Stimulated activated naive CD8-positive, alpha-beta T cell treated with anti-CD3 and anti-CD28 coated beads, Interleukin-15, Interleukin-2, amounts not matched to agents 100 ng/mL and 50 ng/mL, for 24 hours (primary cell): ENCODE results near the gene GFI1.
A peak's percentile ranks its signal among the peaks of the same experiment; 100 is the strongest.
"Not testable (repeated sequence)": the region's sequence is repeated elsewhere in the genome, so short reads cannot be mapped to it uniquely, and the experiment has no call there.

Source experiments
- H3K27ac Mint-ChIP-seq: one replicate; pipeline ENCODE4 v1.8.0; 2021; ENCODE audit warnings: mild to moderate bottlenecking, mixed read lengths
- H3K27me3 Mint-ChIP-seq: one replicate; pipeline ENCODE4 v1.8.0; 2021; ENCODE audit warnings: mixed read lengths
- H3K36me3 Mint-ChIP-seq: one replicate; pipeline ENCODE4 v1.8.0; 2021; ENCODE audit warnings: low read depth, mixed read lengths
- H3K4me1 Mint-ChIP-seq: one replicate; pipeline ENCODE4 v1.8.0; 2021; ENCODE audit warnings: low read depth, mixed read lengths
- H3K4me3 Mint-ChIP-seq: one replicate; pipeline ENCODE4 v1.8.0; 2021; ENCODE audit warnings: mild to moderate bottlenecking, mixed read lengths
- H3K9me3 Mint-ChIP-seq: one replicate; pipeline ENCODE4 v1.8.0; 2021; ENCODE audit warnings: mixed read lengths

The GFI1 gene

GRCh38 chr1:92486251-92487077, at the start of gene GFI1:
Gene GFI1 (minus strand): TSS chr1:92486925. CDS start chr1:92483487, 3,438 bp downstream.
- Mint-ChIP-seq H3K4me3 (peak within 1 kb of the TSS; percentile 96), H3K4me1 (peaks cover 40% of the 10 kb centered on the region), H3K27me3 (no peaks in the 10 kb centered on the region), H3K36me3 (peaks cover 34% of the 10 kb centered on the region), H3K27ac (peak within 1 kb of the TSS; percentile 95), H3K9me3 (no peaks in the 10 kb centered on the region)

- not testable (repeated sequence) for H3K9me3 Mint-ChIP-seq, H3K27me3 Mint-ChIP-seq
- Mint-ChIP-seq H3K36me3 (peaks cover 72% of the 10 kb centered on the region), H3K4me1 (peaks cover 64% of the 10 kb centered on the region), H3K27ac (peak overlapping the region; percentile 93), H3K4me3 (peak overlapping the region; percentile 68)
Observed at GRCh38 chr1:92532371-92532770, 45.6 kb upstream of the GFI1 start.

GRCh38 chr1:92531939-92532338, 45.2 kb upstream of the GFI1 start:
- Mint-ChIP-seq H3K4me3 (peak overlapping the region; percentile 68), H3K36me3 (peaks cover 73% of the 10 kb centered on the region), H3K27ac (peak overlapping the region; percentile 93), H3K4me1 (peaks cover 62% of the 10 kb centered on the region)
- not testable (repeated sequence) for H3K27me3 Mint-ChIP-seq, H3K9me3 Mint-ChIP-seq

GRCh38 chr1:92527670-92528069, 40.9 kb upstream of the GFI1 start:
- Mint-ChIP-seq H3K4me1 (peaks cover 19% of the 10 kb centered on the region), H3K36me3 (peaks cover 70% of the 10 kb centered on the region), H3K27ac (no peak overlapping the region), H3K9me3 (no peaks in the 10 kb centered on the region), H3K4me3 (no peak overlapping the region), H3K27me3 (no peaks in the 10 kb centered on the region)

GRCh38 chr1:92524944-92525590, 38.3 kb upstream of the GFI1 start:
- H3K27me3 Mint-ChIP-seq, H3K4me3 Mint-ChIP-seq, H3K4me1 Mint-ChIP-seq, H3K9me3 Mint-ChIP-seq, H3K27ac Mint-ChIP-seq: not testable (repeated sequence)
- peaks cover 60% of the 10 kb centered on the region for H3K36me3 Mint-ChIP-seq

GRCh38 chr1:92519043-92519442, 32.3 kb upstream of the GFI1 start:
- Mint-ChIP-seq H3K27me3 (no peaks in the 10 kb centered on the region), H3K9me3 (no peaks in the 10 kb centered on the region), H3K4me3 (no peak overlapping the region), H3K4me1 (peaks cover 28% of the 10 kb centered on the region), H3K27ac (no peak overlapping the region), H3K36me3 (peaks cover 65% of the 10 kb centered on the region)

- Mint-ChIP-seq H3K36me3 (peaks cover 72% of the 10 kb centered on the region), H3K27me3 (no peaks in the 10 kb centered on the region), H3K9me3 (no peaks in the 10 kb centered on the region), H3K4me1 (peaks cover 32% of the 10 kb centered on the region), H3K4me3 (no peak overlapping the region), H3K27ac (no peak overlapping the region)
Observed at GRCh38 chr1:92516574-92516973, 29.8 kb upstream of the GFI1 start.

GRCh38 chr1:92515796-92516201, 29.1 kb upstream of the GFI1 start:
- H3K4me3 Mint-ChIP-seq, result no peak overlapping the region
- no peaks in the 10 kb centered on the region for H3K27me3 Mint-ChIP-seq
- peaks cover 32% of the 10 kb centered on the region for H3K4me1 Mint-ChIP-seq
- H3K27ac Mint-ChIP-seq, result peak overlapping the region; percentile 82
- H3K9me3 Mint-ChIP-seq, result no peaks in the 10 kb centered on the region
- peaks cover 74% of the 10 kb centered on the region for H3K36me3 Mint-ChIP-seq

- H3K27ac Mint-ChIP-seq, result no peak overlapping the region
- no peak overlapping the region for H3K4me3 Mint-ChIP-seq
Observed at GRCh38 chr1:92511541-92511940, 24.8 kb upstream of the GFI1 start.

GRCh38 chr1:92509619-92510018, 22.9 kb upstream of the GFI1 start:
- peaks cover 34% of the 10 kb centered on the region for H3K36me3 Mint-ChIP-seq
- no peak overlapping the region for H3K27ac Mint-ChIP-seq
- H3K4me3 Mint-ChIP-seq, result no peak overlapping the region

More at GRCh38 chr1:92511541-92511940, 24.8 kb upstream of the GFI1 start:
- Mint-ChIP-seq H3K4me1 (peaks cover 27% of the 10 kb centered on the region), H3K9me3 (no peaks in the 10 kb centered on the region), H3K27me3 (no peaks in the 10 kb centered on the region), H3K36me3 (peaks cover 51% of the 10 kb centered on the region)

GRCh38 chr1:92505015-92505692, 18.4 kb upstream of the GFI1 start:
- Mint-ChIP-seq H3K27ac (peak overlapping the region; percentile 53), H3K4me1 (peaks cover 51% of the 10 kb centered on the region), H3K9me3 (no peaks in the 10 kb centered on the region), H3K36me3 (peaks cover 13% of the 10 kb centered on the region), H3K27me3 (no peaks in the 10 kb centered on the region), H3K4me3 (no peak overlapping the region)

More at GRCh38 chr1:92509619-92510018, 22.9 kb upstream of the GFI1 start:
- H3K4me1 Mint-ChIP-seq, result peaks cover 16% of the 10 kb centered on the region
- no peaks in the 10 kb centered on the region for H3K9me3 Mint-ChIP-seq
- no peaks in the 10 kb centered on the region for H3K27me3 Mint-ChIP-seq

GRCh38 chr1:92504291-92505014, 17.7 kb upstream of the GFI1 start:
- Mint-ChIP-seq H3K4me1 (peaks cover 51% of the 10 kb centered on the region), H3K4me3 (no peak overlapping the region), H3K27ac (peak overlapping the region; percentile 53), H3K9me3 (no peaks in the 10 kb centered on the region), H3K36me3 (peaks cover 9% of the 10 kb centered on the region), H3K27me3 (no peaks in the 10 kb centered on the region)

- Mint-ChIP-seq H3K27ac (peak overlapping the region; percentile 41), H3K4me1 (peaks cover 51% of the 10 kb centered on the region), H3K36me3 (peaks cover 4% of the 10 kb centered on the region), H3K9me3 (no peaks in the 10 kb centered on the region), H3K4me3 (no peak overlapping the region), H3K27me3 (no peaks in the 10 kb centered on the region)
Observed at GRCh38 chr1:92503926-92504285, 17.2 kb upstream of the GFI1 start.

GRCh38 chr1:92503043-92503925, 16.6 kb upstream of the GFI1 start:
- H3K27me3 Mint-ChIP-seq, result no peaks in the 10 kb centered on the region
- no peaks in the 10 kb centered on the region for H3K9me3 Mint-ChIP-seq
- H3K27ac Mint-ChIP-seq, result peak overlapping the region; percentile 87
- peak overlapping the region; percentile 40 for H3K4me3 Mint-ChIP-seq
- H3K4me1 Mint-ChIP-seq, result peaks cover 51% of the 10 kb centered on the region
- H3K36me3 Mint-ChIP-seq, result peaks cover 4% of the 10 kb centered on the region
